ENCODE results near the gene ETHE1.

The ETHE1 gene

GRCh38 chr19:43474487-43474886, 52.5 kb downstream of the ETHE1 start:
- Histone ChIP-seq H2AFZ (ENCODE audit: low read depth, low read length, severe bottlenecking) (no peak overlapping the region), H4K20me1 (ENCODE audit: low read depth, low read length) (no peaks in the 10 kb centered on the region), H3K27ac (ENCODE audit: low read depth, low read length) (no peak overlapping the region), H3K27me3 (ENCODE audit: low read length) (no peaks in the 10 kb centered on the region), H3F3A (ENCODE audit: insufficient read depth) (no peaks in the 10 kb centered on the region), H3K79me2 (ENCODE audit: insufficient read depth, low read length) (no peaks in the 10 kb centered on the region), H3K4me2 (ENCODE audit: low read depth, low read length, poor library complexity, severe bottlenecking) (no peak overlapping the region), H3K9me2 (replicated peaks; ENCODE audit: insufficient read depth, low read length) (no peaks in the 10 kb centered on the region), H3K9me3 (ENCODE audit: insufficient read depth, low read length) (no peaks in the 10 kb centered on the region), H3K9ac (ENCODE audit: low read length) (no peak overlapping the region), H3K4me3 (ENCODE audit: insufficient read depth, low read length, poor library complexity, severe bottlenecking) (no peak overlapping the region), H3K36me3 (ENCODE audit: low read length) (no peaks in the 10 kb centered on the region)
- TF ChIP-seq EZH2phosphoT487 (conservative IDR thresholded peaks at IDR 0.05; ENCODE audit: low read length) (no peak), CTCF (IDR thresholded peaks at IDR 0.05; ENCODE audit: insufficient read depth, low read length, poor library complexity, severe bottlenecking) (no peak)

- no peak overlapping the region for H2AFZ ChIP-seq (ENCODE audit: low read depth, low read length, severe bottlenecking)
- H4K20me1 ChIP-seq (ENCODE audit: low read depth, low read length), result no peaks in the 10 kb centered on the region
- no peaks in the 10 kb centered on the region for H3K36me3 ChIP-seq (ENCODE audit: low read length)
- no peak overlapping the region for H3K4me2 ChIP-seq (ENCODE audit: low read depth, low read length, poor library complexity, severe bottlenecking)
- no peaks in the 10 kb centered on the region for H3F3A ChIP-seq (ENCODE audit: insufficient read depth)
- H3K9ac ChIP-seq (ENCODE audit: low read length), result no peak overlapping the region
- no peak overlapping the region for H3K27ac ChIP-seq (ENCODE audit: low read depth, low read length)
- H3K27me3 ChIP-seq (ENCODE audit: low read length), result no peaks in the 10 kb centered on the region
- no peaks in the 10 kb centered on the region for H3K9me2 ChIP-seq (replicated peaks; ENCODE audit: insufficient read depth, low read length)
- H3K79me2 ChIP-seq (ENCODE audit: insufficient read depth, low read length), result no peaks in the 10 kb centered on the region
- no peak overlapping the region for H3K4me3 ChIP-seq (ENCODE audit: insufficient read depth, low read length, poor library complexity, severe bottlenecking)
- TF ChIP-seq EZH2phosphoT487 (conservative IDR thresholded peaks at IDR 0.05; ENCODE audit: low read length) (no peak), CTCF (IDR thresholded peaks at IDR 0.05; ENCODE audit: insufficient read depth, low read length, poor library complexity, severe bottlenecking) (no peak)
- H3K9me3 ChIP-seq (ENCODE audit: insufficient read depth, low read length), result no peaks in the 10 kb centered on the region
Measured at GRCh38 chr19:43471091-43471490, 55.9 kb downstream of the ETHE1 start.

- TF ChIP-seq CTCF (IDR thresholded peaks at IDR 0.05; ENCODE audit: insufficient read depth, low read length, poor library complexity, severe bottlenecking) (no peak), EZH2phosphoT487 (conservative IDR thresholded peaks at IDR 0.05; ENCODE audit: low read length) (no peak)
- Histone ChIP-seq H2AFZ (ENCODE audit: low read depth, low read length, severe bottlenecking) (no peak overlapping the region), H3K9me2 (replicated peaks; ENCODE audit: insufficient read depth, low read length) (no peaks in the 10 kb centered on the region), H3F3A (ENCODE audit: insufficient read depth) (no peaks in the 10 kb centered on the region), H3K9ac (ENCODE audit: low read length) (no peak overlapping the region), H3K27ac (ENCODE audit: low read depth, low read length) (no peak overlapping the region), H3K79me2 (ENCODE audit: insufficient read depth, low read length) (no peaks in the 10 kb centered on the region), H3K9me3 (ENCODE audit: insufficient read depth, low read length) (no peaks in the 10 kb centered on the region), H3K4me2 (ENCODE audit: low read depth, low read length, poor library complexity, severe bottlenecking) (no peak overlapping the region), H3K4me3 (ENCODE audit: insufficient read depth, low read length, poor library complexity, severe bottlenecking) (no peak overlapping the region), H4K20me1 (ENCODE audit: low read depth, low read length) (no peaks in the 10 kb centered on the region), H3K27me3 (ENCODE audit: low read length) (no peaks in the 10 kb centered on the region), H3K36me3 (ENCODE audit: low read length) (no peaks in the 10 kb centered on the region)
Measured at GRCh38 chr19:43470288-43470687, 56.7 kb downstream of the ETHE1 start.

GRCh38 chr19:43469160-43469480, 57.9 kb downstream of the ETHE1 start:
- H3K79me2 ChIP-seq (ENCODE audit: insufficient read depth, low read length), result no peaks in the 10 kb centered on the region
- H3F3A ChIP-seq (ENCODE audit: insufficient read depth), result no peaks in the 10 kb centered on the region
- H3K9ac ChIP-seq (ENCODE audit: low read length), result no peak overlapping the region

More at GRCh38 chr19:43469160-43469480, 57.9 kb downstream of the ETHE1 start:
- H3K9me2 ChIP-seq (replicated peaks; ENCODE audit: insufficient read depth, low read length), result no peaks in the 10 kb centered on the region
- TF ChIP-seq EZH2phosphoT487 (conservative IDR thresholded peaks at IDR 0.05; ENCODE audit: low read length), result no peak
- no peak overlapping the region for H3K27ac ChIP-seq (ENCODE audit: low read depth, low read length)
- no peaks in the 10 kb centered on the region for H4K20me1 ChIP-seq (ENCODE audit: low read depth, low read length)
- H3K4me2 ChIP-seq (ENCODE audit: low read depth, low read length, poor library complexity, severe bottlenecking), result no peak overlapping the region
- no peaks in the 10 kb centered on the region for H3K27me3 ChIP-seq (ENCODE audit: low read length)
- no peaks in the 10 kb centered on the region for H3K36me3 ChIP-seq (ENCODE audit: low read length)
- H2AFZ ChIP-seq (ENCODE audit: low read depth, low read length, severe bottlenecking), result no peak overlapping the region
- H3K4me3 ChIP-seq (ENCODE audit: insufficient read depth, low read length, poor library complexity, severe bottlenecking), result no peak overlapping the region
- no peaks in the 10 kb centered on the region for H3K9me3 ChIP-seq (ENCODE audit: insufficient read depth, low read length)

Data from SU-DHL-6 (cell line).